Breast epithelium (tissue), 3 donors: Measurements from ENCODE around the gene CYTH4.

ENCODE experiments used
- POLR2A ChIP-seq: fragments of 450-650 bp; IDR thresholded peaks from one replicate; pipeline ENCODE4 v1.6.1; 2016; ENCODE audit warnings: antibody characterized with exemption, mild to moderate bottlenecking, moderate library complexity
- POLR2AphosphoS5 ChIP-seq, 3 donors: sonication (generic); formaldehyde crosslinking; IDR thresholded peaks; one replicate each; pipeline ENCODE4 v1.6.1; 2017; ENCODE audit warnings: antibody characterized with exemption in 3 of 3
- TF ChIP-seq, protein P1 (sequence below), 3 donors: fragments of 450-650 bp; IDR thresholded peaks; one replicate each; pipeline ENCODE4 v1.5.1; 2016 to 2017; ENCODE audit warnings: antibody characterized with exemption in 3 of 3, mild to moderate bottlenecking in 3 of 3, moderate library complexity in 3 of 3

DNA sequence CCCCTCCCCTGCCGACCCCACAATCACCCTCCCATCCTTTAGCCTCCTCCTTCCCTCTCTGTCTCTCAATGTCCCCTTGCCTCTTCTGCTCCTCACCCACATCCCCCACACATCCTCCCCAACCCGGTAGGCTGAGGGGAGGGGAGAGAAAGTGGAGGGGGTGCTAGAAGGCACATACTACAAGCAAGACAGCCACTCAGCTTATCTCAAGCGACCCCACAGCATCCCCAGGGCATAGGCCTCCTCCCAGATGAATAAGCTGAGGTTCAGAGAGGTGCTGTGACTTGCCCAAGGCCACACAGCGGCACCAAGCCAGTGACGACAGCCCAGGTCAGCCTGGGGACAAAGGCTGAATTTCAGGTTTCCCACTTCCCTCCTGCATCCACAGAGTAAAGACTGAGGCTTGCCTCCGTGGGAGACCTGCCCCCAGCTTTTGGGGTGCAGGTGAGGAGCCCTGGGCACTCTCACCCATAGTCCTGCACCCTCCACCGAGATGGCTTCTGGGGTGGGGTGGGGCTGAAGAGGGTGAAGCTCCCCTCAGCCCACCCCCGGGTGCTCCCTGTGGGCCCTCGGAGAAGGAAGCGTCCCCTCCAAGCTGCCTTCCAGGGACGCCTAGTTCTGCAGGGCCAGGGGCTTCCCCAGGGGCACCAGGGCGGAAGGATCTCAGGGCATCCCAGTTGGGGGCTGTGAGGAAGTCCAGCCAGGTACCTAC is 38.8 kb upstream of the CYTH4 start:
- TF ChIP-seq, protein P1, sequence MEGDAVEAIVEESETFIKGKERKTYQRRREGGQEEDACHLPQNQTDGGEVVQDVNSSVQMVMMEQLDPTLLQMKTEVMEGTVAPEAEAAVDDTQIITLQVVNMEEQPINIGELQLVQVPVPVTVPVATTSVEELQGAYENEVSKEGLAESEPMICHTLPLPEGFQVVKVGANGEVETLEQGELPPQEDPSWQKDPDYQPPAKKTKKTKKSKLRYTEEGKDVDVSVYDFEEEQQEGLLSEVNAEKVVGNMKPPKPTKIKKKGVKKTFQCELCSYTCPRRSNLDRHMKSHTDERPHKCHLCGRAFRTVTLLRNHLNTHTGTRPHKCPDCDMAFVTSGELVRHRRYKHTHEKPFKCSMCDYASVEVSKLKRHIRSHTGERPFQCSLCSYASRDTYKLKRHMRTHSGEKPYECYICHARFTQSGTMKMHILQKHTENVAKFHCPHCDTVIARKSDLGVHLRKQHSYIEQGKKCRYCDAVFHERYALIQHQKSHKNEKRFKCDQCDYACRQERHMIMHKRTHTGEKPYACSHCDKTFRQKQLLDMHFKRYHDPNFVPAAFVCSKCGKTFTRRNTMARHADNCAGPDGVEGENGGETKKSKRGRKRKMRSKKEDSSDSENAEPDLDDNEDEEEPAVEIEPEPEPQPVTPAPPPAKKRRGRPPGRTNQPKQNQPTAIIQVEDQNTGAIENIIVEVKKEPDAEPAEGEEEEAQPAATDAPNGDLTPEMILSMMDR (IDR thresholded peaks at IDR 0.05): no peak
- TF ChIP-seq POLR2A (no peak), POLR2AphosphoS5 (IDR thresholded peaks at IDR 0.05) (no peak)
